SU-DHL-6 (cell line): ENCODE results near the gene DOC2B.
"Not testable (repeated sequence)": the region's sequence is repeated elsewhere in the genome, so short reads cannot be mapped to it uniquely, and the experiment has no call there.

Experiments used
- H2AFZ ChIP-seq: fragments of 200-600 bp; sonication (generic); 2 replicates; pipeline ENCODE4 v1.6.1; 2014; ENCODE audit warnings: low read depth, mild to moderate bottlenecking, moderate library complexity, mixed read lengths, antibody characterized with exemption, low read length; ENCODE audit not compliant: severe bottlenecking
- H3F3A ChIP-seq: fragments of 200-600 bp; shearing (Covaris generic); 2 replicates; pipeline ENCODE4 v1.6.0; 2016; ENCODE audit warnings: antibody characterized with exemption, mild to moderate bottlenecking; ENCODE audit not compliant: insufficient read depth
- H3K27ac ChIP-seq: fragments of 200-600 bp; sonication (generic); 2 replicates; pipeline ENCODE4 v1.5.1; 2016; ENCODE audit warnings: low read depth, mild to moderate bottlenecking, low read length, moderate library complexity, mixed read lengths
- H3K27me3 ChIP-seq: fragments of 200-600 bp; sonication (generic), shearing (Covaris generic); 2 replicates; pipeline ENCODE4 v1.6.0; 2014; ENCODE audit warnings: mild to moderate bottlenecking, low read length
- H3K36me3 ChIP-seq: fragments of 200-600 bp; sonication (generic); 2 replicates; pipeline ENCODE4 v1.6.1; 2014; ENCODE audit warnings: mild to moderate bottlenecking, low read length, mixed read lengths
- H3K4me2 ChIP-seq: fragments of 300-600, 200-600 bp; shearing (Covaris generic), sonication (generic); 2 replicates; pipeline ENCODE4 v1.6.0; 2014; ENCODE audit warnings: low read length, low read depth, mild to moderate bottlenecking; ENCODE audit not compliant: poor library complexity, severe bottlenecking
- H3K4me3 ChIP-seq: fragments of 200-600 bp; sonication (generic); 2 replicates; pipeline ENCODE4 v1.5.1; 2014; ENCODE audit warnings: antibody characterized with exemption, low read length, mild to moderate bottlenecking, mixed read lengths; ENCODE audit not compliant: insufficient read depth, poor library complexity, severe bottlenecking
- H3K79me2 ChIP-seq: fragments of 200-600 bp; sonication (generic); 2 replicates; pipeline ENCODE4 v1.6.1; 2014; ENCODE audit warnings: mild to moderate bottlenecking, low read length, moderate library complexity; ENCODE audit not compliant: insufficient read depth
- H3K9ac ChIP-seq: fragments of 200-600 bp; sonication (generic); 2 replicates; pipeline ENCODE4 v1.7.0; 2014; ENCODE audit warnings: mild to moderate bottlenecking, low read length
- H3K9me2 ChIP-seq: fragments of 200-600 bp; sonication (generic); replicated peaks from 2 replicates; pipeline ENCODE4 v1.6.1; 2014; ENCODE audit warnings: low read length; ENCODE audit not compliant: insufficient read depth
- H3K9me3 ChIP-seq: fragments of 200-600 bp; sonication (generic); 2 replicates; pipeline ENCODE4 v1.6.1; 2014; ENCODE audit warnings: low read length, mixed read lengths; ENCODE audit not compliant: insufficient read depth
- H4K20me1 ChIP-seq: fragments of 200-600 bp; sonication (generic); 2 replicates; pipeline ENCODE4 v1.6.1; 2014; ENCODE audit warnings: low read depth, mild to moderate bottlenecking, antibody characterized with exemption, low read length, moderate library complexity, mixed read lengths
- CTCF ChIP-seq: fragments of 200-600 bp; sonication (generic); IDR thresholded peaks from one replicate; pipeline ENCODE4 v1.5.1; 2017; ENCODE audit warnings: antibody characterized with exemption, mild to moderate bottlenecking, low read length, moderate library complexity; ENCODE audit not compliant: insufficient read depth, poor library complexity, severe bottlenecking
- EZH2phosphoT487 ChIP-seq: fragments of 200-600 bp; sonication (generic), shearing (Covaris generic); conservative IDR thresholded peaks from 2 replicates; pipeline ENCODE4 v1.6.1; 2018; ENCODE audit warnings: mild to moderate bottlenecking, antibody characterized with exemption, low read length, moderate library complexity, mixed read lengths

Gene DOC2B

GRCh38 chr17:142102-142661 is 39.3 kb downstream of the DOC2B start:
- Histone ChIP-seq H3K27me3 (no peaks in the 10 kb centered on the region), H3K9me3 (no peaks in the 10 kb centered on the region), H3K9me2 (no peaks in the 10 kb centered on the region), H3K36me3 (no peaks in the 10 kb centered on the region), H3F3A (no peaks in the 10 kb centered on the region), H3K27ac (no peak overlapping the region), H4K20me1 (no peaks in the 10 kb centered on the region), H3K4me2 (no peak overlapping the region), H2AFZ (no peak overlapping the region), H3K79me2 (no peaks in the 10 kb centered on the region), H3K4me3 (no peak overlapping the region), H3K9ac (no peak overlapping the region)
- no peak for TF ChIP-seq CTCF
- TF ChIP-seq EZH2phosphoT487 = no peak

GRCh38 chr17:139401-140205 is 41.8 kb downstream of the DOC2B start:
- H3K9me2 ChIP-seq, H3K36me3 ChIP-seq, H3K9me3 ChIP-seq, H3K27ac ChIP-seq, H3K27me3 ChIP-seq, H3F3A ChIP-seq, H4K20me1 ChIP-seq, H3K9ac ChIP-seq, H3K4me3 ChIP-seq, H3K79me2 ChIP-seq, H3K4me2 ChIP-seq, H2AFZ ChIP-seq: not testable (repeated sequence)

- H3K9me2 ChIP-seq, H3K4me2 ChIP-seq, H2AFZ ChIP-seq, H3K4me3 ChIP-seq, H3K79me2 ChIP-seq, H3K27ac ChIP-seq, H4K20me1 ChIP-seq, H3K27me3 ChIP-seq, H3K9me3 ChIP-seq, H3K36me3 ChIP-seq, H3K9ac ChIP-seq, H3F3A ChIP-seq: not testable (repeated sequence)
Measured at GRCh38 chr17:137166-137807, 44.2 kb downstream of the DOC2B start, which contains the start of gene SCGB1C2. TSS of gene SCGB1C2 (plus strand) at chr17:137569. CDS start at chr17:137591, 22 bp downstream.

- not testable (repeated sequence) for H3K9ac ChIP-seq, H3K36me3 ChIP-seq, H3K4me3 ChIP-seq, H3F3A ChIP-seq, H3K79me2 ChIP-seq, H3K27ac ChIP-seq, H4K20me1 ChIP-seq, H3K9me3 ChIP-seq, H3K9me2 ChIP-seq, H3K4me2 ChIP-seq, H3K27me3 ChIP-seq, H2AFZ ChIP-seq
Measured at GRCh38 chr17:136531-136930, 44.9 kb downstream of the DOC2B start.

- not testable (repeated sequence) for H3K27ac ChIP-seq, H3K9me2 ChIP-seq, H4K20me1 ChIP-seq, H3K36me3 ChIP-seq, H2AFZ ChIP-seq, H3K4me2 ChIP-seq, H3F3A ChIP-seq, H3K27me3 ChIP-seq, H3K9me3 ChIP-seq, H3K4me3 ChIP-seq, H3K79me2 ChIP-seq, H3K9ac ChIP-seq
Measured at GRCh38 chr17:135895-136294, 45.6 kb downstream of the DOC2B start.

- not testable (repeated sequence) for H2AFZ ChIP-seq, H3K9me2 ChIP-seq, H3K36me3 ChIP-seq, H3K9me3 ChIP-seq, H3K4me2 ChIP-seq, H3K4me3 ChIP-seq, H3K27me3 ChIP-seq, H3K27ac ChIP-seq, H4K20me1 ChIP-seq, H3K79me2 ChIP-seq, H3F3A ChIP-seq, H3K9ac ChIP-seq
Measured at GRCh38 chr17:135022-135421, 46.4 kb downstream of the DOC2B start.

- not testable (repeated sequence) for H4K20me1 ChIP-seq, H3K9me2 ChIP-seq, H3K9ac ChIP-seq, H3K27ac ChIP-seq, H3K4me2 ChIP-seq, H3K4me3 ChIP-seq, H3K9me3 ChIP-seq, H3F3A ChIP-seq, H3K36me3 ChIP-seq, H2AFZ ChIP-seq, H3K27me3 ChIP-seq, H3K79me2 ChIP-seq
Measured at GRCh38 chr17:134332-134785, 47.1 kb downstream of the DOC2B start.
